GM12892 (cell line): ENCODE data around the gene LRRC10.

ENCODE experiments used
- POLR2A ChIP-seq: IDR thresholded peaks from 2 replicates; pipeline ENCODE4 v1.6.1; 2011; ENCODE audit warnings: low read depth, low read length, control low read depth
- POLR2AphosphoS5 ChIP-seq: IDR thresholded peaks from 2 replicates; pipeline ENCODE4 v1.6.1; 2011; ENCODE audit warnings: low read depth, low read length, control low read depth
- TAF1 ChIP-seq: IDR thresholded peaks from 2 replicates; pipeline ENCODE4 v1.6.1; 2011; ENCODE audit warnings: low read depth, mild to moderate bottlenecking, control low read depth, low read length, borderline replicate concordance

GRCh38 chr12:69580074-69580473 lies 30.6 kb downstream of the LRRC10 start:
- TF ChIP-seq POLR2A, result no peak
- TF ChIP-seq POLR2AphosphoS5, result no peak
- TF ChIP-seq TAF1, result no peak
